Testis (tissue), 2 donors: ENCODE data around the gene DHX38.

Source experiments
- CTCF ChIP-seq, 3 experiments: fragments of 450-650 bp in 2 of 3; fragments of 200-600 bp in 1 of 3; sonication (generic) in 1 of 3; IDR thresholded peaks; one replicate each; pipeline ENCODE4 v1.5.1; 2016 to 2019; ENCODE audit warnings: antibody characterized with exemption in 3 of 3, mild to moderate bottlenecking in 2 of 3, moderate library complexity in 1 of 3
- POLR2A ChIP-seq: fragments of 450-650 bp; IDR thresholded peaks from one replicate; pipeline ENCODE4 v1.6.1; 2017; ENCODE audit warnings: antibody characterized with exemption, mild to moderate bottlenecking, moderate library complexity

GRCh38 chr16:72108353-72109102, 14.9 kb downstream of the DHX38 start:
- TF ChIP-seq POLR2A (no peak), CTCF (IDR thresholded peaks at IDR 0.05) (no peak)
